GM19463 (cell line): ENCODE data around the gene DDX10.
"Not testable (repeated sequence)": the region's sequence is repeated elsewhere in the genome, so short reads cannot be mapped to it uniquely, and the experiment has no call there.

ENCODE experiments used
- ATAC-seq: cut with Tn5 transposase; IDR thresholded peaks from one replicate; pipeline ENCODE4 v1.9.1; 2021; ENCODE audit warnings: mild to moderate bottlenecking, moderate library complexity; ENCODE audit not compliant: unreplicated experiment

The DDX10 gene

GRCh38 chr11:108813086-108813485 lies 148.2 kb downstream of the DDX10 start:
- no peak for ATAC-seq

DNA sequence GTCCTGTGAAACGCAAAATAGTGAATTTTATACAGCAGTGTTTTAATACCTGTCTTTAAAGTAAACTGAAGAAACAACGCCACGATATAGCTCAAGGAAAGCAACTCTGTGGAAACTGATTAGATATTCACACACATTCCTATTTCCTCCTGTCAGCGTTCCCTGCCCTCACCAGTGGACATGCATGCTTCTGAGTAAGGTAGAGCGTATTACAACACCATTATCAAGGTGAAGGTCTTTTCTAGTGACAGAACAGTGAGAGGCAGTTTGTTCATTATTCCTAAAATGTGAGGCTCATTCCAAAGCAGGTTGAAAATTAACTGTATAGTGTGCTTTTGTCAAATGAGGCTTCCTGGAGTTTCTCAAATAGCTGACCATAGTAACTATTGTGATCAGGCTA lies 153.1 kb downstream of the DDX10 start:
- no peak for ATAC-seq

DNA sequence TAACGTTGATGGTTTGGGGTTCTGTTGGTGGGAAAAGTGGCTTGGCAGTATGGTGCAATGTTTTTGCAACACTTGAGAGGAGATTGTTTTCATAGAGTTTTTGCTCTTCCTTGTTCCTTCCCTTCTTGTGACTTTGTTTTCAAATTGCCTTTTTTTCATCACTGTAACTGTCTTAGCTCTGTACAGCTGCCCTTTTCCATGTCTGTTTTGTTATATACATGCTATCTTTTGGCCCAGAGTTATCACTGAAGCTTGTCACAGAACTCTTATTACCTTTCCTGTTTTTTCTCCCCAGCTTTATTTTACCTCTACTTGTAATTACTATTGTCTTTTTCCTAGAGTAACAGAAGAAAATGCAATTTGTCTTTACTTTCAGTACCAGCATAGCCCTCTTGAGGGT lies 154.1 kb downstream of the DDX10 start:
- ATAC-seq = no peak

- no peak for ATAC-seq
Measured at GRCh38 chr11:108819957-108820356, 155.1 kb downstream of the DDX10 start.

GRCh38 chr11:108823960-108824359 lies 159.1 kb downstream of the DDX10 start:
- not testable (repeated sequence) for ATAC-seq

- no peak for ATAC-seq
Measured at GRCh38 chr11:108824545-108824944, 159.7 kb downstream of the DDX10 start.

DNA sequence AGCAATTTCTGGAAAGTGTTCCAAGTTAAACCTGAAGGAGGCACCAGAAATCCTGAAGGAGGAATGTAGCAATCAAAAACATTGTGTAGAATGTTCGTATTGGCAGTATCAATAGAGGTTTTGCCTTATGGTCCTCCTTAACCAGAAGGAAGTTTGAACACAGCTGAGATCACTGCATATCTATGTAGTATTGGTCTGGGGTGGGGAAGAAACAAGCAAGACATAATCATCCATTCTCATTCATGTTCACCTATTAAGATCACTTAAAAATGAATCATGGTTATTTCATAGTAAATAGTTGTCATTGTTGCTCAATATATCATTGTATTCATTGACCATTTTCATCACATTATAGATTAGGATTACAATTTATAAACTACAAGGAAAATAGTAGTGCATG lies 160.5 kb downstream of the DDX10 start:
- ATAC-seq = no peak

- no peak for ATAC-seq
Measured at GRCh38 chr11:108826136-108826535, 161.3 kb downstream of the DDX10 start.

- ATAC-seq = no peak
Measured at GRCh38 chr11:108835624-108836023, 170.8 kb downstream of the DDX10 start.

GRCh38 chr11:108836541-108836940 lies 171.7 kb downstream of the DDX10 start:
- no peak for ATAC-seq

DNA sequence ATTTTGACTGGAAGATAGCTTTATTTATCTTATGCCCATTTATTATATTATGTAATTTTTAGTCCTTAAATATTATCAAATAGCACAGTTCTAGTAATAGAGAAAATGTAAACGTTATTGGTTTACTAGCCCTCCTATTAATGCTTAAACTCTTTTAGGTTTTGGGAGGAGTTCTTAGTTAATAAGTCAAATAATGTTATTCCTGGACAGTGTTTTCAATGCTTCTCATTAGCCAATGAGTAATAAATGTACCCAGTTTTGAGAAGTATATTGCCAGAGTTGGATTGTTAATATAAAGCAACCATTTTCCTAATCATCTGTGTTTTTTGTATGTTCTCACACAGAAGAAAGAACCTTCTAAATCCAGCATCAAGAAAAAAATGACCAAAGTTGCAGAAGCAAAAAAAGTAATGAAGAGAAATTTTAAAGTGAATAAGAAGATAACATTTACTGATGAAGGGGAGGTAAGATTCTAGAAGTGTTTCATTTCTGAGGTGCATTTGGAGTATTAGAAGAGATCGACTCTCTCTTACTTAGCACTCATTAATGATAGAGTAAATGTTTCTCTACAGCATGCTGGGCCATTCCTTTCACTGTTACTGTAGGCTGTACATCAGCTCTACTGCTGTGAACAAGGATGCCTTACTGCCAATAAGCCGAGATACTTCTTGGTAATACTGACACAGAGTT lies 173.4 kb downstream of the DDX10 start:
- no peak for ATAC-seq

DNA sequence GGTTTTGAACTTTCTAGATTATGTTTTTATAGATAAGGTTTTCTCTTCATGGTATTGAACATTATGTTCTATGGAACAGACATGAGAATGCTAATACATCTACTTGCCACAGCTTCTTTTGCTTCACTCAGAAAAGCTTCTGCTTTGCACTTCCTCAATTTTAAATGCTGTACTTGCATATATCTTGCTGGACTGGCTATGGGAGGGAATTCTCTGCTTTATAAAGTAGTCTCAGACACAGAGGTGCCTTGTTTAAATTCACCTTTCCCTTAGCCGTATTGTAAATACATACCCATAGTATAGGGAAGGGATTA lies 173.9 kb downstream of the DDX10 start:
- ATAC-seq = no peak

- no peak for ATAC-seq
Measured at GRCh38 chr11:108846009-108846408, 181.1 kb downstream of the DDX10 start.

- no peak for ATAC-seq
Measured at GRCh38 chr11:108847298-108847990, 182.6 kb downstream of the DDX10 start.

GRCh38 chr11:108851781-108852180 lies 186.9 kb downstream of the DDX10 start:
- ATAC-seq = no peak

DNA sequence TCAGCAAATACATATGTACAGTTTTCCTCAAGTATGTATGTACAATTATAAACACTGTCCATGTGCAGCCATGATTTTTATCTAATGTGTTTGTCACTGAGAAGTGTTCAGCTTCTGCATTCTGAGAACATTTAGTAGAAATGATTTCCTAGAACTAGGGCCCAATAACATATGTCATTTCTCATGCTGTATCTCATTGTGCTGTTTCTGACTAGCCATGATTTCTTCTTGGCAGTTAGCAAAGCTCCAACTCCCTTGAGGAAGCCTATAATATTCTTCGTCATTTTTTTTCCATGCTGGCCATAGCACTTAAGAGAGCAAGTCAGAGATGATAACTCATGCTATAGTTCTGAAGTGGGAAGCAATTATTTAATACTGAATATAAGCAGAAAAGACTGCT lies 187.8 kb downstream of the DDX10 start:
- no peak for ATAC-seq

DNA sequence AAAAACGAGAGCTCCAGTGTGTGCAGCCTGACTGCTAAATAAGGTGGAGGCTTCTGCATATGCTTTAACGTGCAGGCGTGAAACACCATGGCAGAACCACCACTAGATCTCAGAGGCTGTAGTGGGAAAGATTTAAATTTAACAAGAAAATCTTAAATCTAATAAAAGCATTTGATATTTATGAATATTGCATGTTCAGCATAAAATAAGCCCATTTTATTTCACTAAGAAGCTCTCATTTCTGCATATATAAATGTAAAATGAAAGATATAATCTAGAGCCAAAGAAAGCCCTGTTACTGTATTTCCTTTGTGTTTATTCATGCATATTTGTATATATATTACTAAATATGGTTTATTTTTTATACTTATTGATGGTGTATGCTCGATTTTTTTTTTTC lies 188.3 kb downstream of the DDX10 start:
- no peak for ATAC-seq

DNA sequence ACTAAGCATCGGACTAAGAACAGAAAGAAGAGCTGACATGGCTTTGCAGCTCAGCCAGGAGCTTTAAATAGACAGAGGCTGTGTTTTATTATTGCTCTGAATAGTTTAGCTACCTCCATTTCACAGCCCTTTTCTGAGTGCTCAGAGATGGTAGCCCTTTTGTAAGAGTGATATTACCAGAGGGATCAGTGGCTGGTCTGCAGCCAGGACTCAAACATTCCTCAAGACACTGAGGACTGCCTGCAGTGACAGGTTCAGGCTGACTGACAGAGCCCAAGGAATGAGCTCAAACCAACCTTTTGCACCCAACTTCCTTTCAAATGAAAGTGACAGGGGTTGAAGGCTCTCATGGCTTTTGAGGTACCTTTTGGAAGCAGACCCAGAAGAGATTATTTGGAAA lies 189.0 kb downstream of the DDX10 start:
- peak; percentile 24 for ATAC-seq

- peak; percentile 93 for ATAC-seq
Measured at GRCh38 chr11:108854346-108854745, 189.5 kb downstream of the DDX10 start.

- no peak for ATAC-seq
Measured at GRCh38 chr11:108857382-108857781, 192.5 kb downstream of the DDX10 start.

DNA sequence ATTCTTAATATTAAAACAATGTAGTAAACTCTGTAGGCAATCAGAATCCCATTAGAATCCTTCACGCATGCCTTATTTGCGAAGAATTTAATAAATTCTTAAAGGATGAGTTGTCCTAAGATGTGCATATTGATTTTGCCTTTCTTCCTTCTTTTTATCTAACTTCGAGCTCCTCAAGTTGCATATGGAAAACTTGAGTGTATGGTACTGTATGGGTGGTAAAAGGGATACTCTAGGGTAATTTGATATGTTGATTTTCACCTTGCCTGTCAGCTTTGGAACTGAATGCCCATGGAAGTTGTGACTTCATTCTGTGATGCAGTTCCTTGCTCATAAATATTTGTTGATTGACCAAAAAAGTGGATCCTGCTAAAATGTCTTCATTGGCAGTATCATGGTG lies 193.8 kb downstream of the DDX10 start:
- no peak for ATAC-seq

- ATAC-seq = no peak
Measured at GRCh38 chr11:108859510-108859909, 194.6 kb downstream of the DDX10 start.

DNA sequence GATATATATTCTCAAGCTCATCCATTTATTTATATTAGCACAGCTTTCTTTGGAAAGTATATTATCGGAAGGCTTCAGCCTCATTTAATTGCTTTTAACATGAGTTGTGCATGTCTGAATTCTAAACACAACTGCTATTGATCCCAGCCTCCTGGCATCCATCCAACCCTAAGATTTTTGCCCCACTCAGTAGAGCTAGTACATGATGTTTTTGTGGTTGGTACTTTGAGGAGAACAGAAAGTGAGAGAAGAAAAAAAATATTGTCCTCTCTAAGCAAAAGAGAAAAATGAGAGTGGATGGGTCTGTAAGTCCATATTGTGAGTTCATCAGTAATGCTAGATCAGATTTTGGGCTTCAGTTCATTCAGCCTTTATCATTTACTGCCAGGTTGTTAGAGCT lies 198.7 kb downstream of the DDX10 start:
- no peak for ATAC-seq
